ENCODE data around the gene RUFY1.

The RUFY1 gene

DNA sequence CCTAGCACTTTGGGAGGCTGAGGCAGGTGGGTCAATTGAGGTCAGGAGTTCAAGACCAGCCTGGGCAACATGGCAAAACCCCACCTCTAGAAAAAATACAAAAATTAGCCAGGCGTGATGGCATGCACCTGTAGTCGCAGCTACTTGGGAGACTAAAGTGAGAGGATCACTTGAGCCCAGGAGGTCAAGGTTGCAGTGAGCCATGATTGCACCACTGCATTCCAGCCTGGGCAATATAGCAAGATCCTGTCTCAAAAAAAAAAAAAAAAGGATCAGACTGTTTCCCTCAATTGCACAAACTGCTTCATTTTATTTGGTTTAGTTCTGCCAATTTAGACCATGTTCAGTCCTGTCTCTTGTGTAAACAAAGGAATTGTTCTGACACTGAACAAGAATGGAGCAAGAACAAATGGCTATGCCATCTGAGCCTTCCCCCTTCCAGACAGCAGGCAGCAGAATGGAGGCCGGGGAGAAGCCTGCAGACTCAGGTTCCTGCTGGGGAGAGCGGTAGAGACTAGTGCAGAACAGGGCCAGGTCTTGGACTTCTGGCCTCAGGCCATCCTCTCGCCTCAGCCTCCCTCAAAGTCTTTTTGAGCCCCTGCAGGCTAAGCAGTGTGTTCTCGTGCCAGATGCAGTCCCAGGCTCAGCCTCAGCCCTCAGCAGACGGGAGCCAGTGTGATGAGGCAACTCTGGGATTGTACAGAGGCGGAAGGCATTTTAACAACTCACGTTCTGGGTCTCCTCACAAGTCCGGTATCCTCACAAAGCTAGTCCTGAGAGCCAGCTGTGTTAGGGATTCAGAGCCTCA is 54.9 kb downstream of the RUFY1 start:
- no peak for DNase-seq

DNA sequence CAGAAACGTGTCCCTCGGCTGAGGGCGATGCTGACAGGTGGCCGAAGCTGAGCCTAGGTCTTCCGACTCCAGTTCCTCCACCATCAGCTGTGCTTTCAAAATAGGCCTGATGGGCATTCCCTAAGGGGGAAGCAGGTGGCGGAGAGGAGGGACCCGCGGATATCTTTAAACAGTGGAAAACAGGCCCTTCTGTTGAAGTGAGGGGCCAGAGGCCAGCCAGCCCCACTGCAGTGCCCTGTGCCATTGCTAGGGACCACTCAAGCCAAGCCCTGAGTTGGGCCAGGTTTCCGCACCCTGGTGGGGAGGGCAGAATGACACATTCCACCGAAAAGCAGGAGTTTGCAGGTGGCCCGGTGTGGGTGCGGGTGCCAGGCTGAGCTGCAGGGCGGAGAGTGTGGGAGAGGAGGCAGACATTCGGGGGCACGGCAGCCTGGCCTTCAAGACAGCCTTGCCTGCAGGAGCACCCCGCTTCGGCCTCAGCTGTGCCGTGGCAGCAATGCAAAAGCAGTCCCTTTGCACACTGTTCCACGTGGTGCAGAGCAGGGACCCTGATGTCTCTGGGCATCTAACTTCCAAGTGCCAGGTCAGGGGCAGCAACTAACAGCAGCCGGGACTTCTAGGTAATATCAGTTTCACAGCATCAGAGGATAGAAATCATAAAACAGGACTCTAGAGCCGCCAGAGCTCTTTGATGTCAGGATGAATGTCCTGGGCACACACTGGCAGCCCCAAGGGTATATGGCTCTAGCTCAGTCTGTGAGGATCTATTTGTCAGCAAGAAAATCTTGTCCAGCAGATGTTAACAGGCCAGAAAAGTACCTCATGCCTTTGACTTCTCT is 55.9 kb downstream of the RUFY1 start:
- DNase-seq: no peak

DNA sequence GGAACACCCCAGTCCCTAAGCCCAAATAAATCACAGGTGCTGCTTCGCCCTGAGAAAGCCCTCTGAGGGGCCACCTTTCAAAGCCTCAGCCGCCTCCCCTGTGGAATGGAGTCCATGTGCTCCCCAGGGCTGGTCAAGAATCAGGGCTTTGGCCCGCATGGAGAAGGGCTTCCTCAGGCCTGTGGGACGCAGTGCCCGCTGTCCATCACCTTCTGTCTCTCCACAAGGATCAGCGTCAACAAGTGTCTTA is 56.5 kb downstream of the RUFY1 start:
- no peak for DNase-seq

- no peak for DNase-seq
Observed at GRCh38 chr5:179607160-179607931, 57.0 kb downstream of the RUFY1 start.

DNA sequence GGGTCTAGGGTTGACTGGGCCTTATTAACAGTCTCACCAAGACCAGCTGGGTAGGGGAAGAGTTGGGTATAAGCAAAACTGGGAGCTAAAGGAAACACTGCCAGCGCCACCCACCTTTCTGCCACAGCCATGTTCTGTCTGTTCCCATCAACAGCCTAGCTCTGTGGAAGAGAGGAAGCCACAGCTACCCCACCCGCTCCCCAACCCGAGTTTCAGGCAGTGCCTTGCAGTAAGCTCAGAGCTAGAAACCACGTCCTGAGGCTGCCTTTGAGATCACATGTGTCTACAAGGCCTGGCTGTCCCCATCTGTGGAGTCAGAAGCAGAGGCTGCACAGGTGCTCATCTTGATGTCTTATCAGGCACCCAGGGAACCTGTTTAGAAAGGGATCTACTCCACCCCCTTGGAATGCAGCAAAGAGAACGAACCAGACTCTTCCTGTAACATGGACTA is 57.8 kb downstream of the RUFY1 start:
- DNase-seq: no peak

DNA sequence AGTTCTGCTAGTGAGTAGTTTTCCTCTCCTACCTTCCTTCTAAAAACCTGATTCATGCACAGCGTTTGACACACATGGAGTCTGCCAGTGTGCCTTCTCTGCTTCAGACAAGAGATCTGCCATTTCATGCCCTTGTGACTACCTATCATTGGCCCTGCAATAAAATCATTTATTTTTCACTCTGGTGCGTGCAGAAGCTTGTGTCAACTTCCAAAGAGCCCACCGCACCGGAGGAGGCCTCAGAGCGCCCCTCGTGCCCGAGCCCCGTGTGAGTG is 59.4 kb downstream of the RUFY1 start:
- DNase-seq: no peak

GRCh38 chr5:179610109-179610902 is 60.0 kb downstream of the RUFY1 start:
- no peak for DNase-seq

DNA sequence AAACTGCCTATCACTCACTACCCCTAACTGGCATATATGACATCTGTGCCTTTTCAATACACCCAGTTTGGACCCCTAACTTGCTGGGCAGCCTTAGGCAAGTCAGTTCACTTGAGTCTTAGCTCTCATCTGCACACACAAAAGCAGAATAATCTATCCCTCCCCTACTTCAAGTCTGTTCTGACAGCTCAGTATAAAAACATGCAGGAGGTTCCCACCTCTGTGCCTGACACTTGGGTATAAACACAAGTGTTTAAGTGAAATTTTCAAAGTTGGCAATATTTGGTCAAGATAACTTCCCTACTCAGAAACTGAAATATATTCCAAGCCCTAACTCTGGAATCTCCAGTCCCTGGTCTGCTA is 60.5 kb downstream of the RUFY1 start:
- no peak for DNase-seq

DNA sequence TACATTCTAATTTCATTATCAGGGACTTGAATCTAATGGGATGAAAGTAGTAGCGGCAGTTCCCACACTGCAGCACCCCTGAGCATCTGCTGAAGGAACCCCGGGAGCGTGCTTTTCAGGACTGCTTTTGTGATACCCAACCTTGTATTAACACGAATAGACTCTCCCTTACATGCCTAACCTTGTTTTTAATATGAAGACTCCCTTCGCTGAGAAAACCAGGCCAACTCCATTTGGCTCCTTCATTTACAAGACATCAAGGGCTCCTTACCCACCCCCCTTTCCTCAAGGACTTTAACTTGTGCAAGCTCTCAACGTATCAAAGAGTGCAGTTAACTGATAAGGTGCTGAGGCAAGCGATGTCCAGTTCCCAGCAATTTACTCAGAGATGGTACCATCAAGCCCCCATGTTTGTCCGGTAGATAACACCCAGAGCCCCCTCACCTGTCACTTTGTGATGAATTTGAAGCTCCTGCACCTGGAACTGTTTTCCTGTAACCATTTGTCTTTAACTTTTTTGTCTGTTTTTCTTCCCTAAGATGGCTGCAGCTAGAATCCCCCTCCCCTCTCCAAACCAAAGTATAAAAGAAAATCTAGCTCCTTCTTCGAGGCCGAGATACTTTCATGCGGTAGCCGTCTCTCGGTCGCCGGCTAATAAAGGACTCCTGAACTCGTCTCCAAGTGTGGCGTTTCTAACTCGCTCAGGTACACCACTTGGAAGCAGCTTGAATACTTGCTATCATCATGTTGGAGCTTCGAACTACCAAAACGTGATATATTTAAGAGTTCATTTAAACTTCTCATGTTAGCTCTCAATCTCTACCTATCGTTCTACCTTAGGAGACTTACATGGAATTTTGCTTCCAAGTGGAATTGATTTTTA is 62.5 kb downstream of the RUFY1 start:
- no peak for DNase-seq

DNA sequence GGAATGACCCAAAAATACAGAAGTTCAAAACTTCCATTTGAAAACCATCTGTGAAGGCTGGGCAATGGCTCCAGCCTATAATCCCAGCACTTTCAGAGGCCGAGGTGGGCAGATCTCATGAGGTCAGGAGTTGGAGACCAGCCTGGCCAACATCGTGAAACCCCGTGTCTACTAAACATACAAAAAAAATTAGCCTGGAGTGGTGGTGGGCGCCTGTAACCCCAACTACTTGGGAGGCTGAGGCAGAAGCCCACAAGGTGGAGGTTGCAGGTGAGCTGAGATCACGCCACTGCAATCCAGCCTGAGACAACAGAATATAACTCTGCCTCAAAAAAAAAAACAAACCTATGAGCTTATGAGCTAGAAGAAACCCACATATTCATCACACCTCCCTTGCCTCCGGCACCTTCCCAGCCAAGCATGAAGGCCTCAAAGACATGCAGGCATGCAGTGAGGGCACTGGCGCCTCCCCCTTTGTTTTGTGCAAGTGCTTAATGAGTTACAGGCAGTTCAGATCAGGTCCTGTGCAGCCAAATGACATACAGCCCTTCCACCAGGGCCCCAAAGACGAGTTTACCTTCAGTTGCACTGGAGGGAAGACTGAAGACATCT is 63.2 kb downstream of the RUFY1 start:
- DNase-seq: no peak

- no peak for DNase-seq
Observed at GRCh38 chr5:179614745-179615144, 64.4 kb downstream of the RUFY1 start.

DNA sequence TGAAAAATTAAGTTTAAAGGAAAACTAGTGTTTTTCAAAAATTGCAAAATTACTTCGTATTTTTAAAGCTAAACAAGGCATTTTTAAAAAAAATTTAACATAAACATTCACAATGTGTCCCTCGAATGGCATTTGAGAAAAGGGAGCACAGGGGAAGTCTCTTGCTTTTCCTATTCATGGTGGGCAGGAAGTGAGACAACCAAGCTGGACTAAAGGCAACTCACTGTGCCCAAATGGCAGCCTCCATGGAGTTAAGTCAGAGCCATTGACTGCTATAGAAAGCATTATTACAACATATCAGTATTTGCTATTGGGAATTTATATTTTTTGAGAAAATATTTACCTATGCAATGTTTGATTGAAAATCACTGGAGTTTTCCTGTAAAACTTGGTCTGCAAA is 64.8 kb downstream of the RUFY1 start:
- DNase-seq: no peak

GRCh38 chr5:179616002-179616594 is 65.7 kb downstream of the RUFY1 start:
- no peak for DNase-seq

GRCh38 chr5:179617930-179618329 is 67.6 kb downstream of the RUFY1 start:
- DNase-seq: no peak

GRCh38 chr5:179618923-179619554 is 68.7 kb downstream of the RUFY1 start:
- no peak for DNase-seq

GRCh38 chr5:179619776-179620175 is 69.4 kb downstream of the RUFY1 start:
- DNase-seq: no peak

DNA sequence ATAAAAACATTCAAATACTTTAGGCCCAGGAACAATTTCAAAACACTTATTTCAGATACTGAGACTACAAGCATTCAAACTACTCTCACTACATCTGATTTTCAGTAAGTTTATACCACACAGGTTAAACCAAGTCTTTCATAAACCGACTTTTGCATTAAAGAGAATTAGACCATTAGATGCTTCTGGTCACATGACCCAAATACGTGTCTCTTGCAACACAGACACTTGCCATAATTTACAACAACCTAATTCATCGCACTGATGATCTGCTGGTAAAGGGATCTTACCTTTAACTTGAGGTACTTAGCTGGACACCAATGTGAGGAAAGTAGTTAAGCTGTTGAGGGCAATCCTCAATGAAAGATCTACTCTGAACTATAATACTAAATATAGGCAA is 69.9 kb downstream of the RUFY1 start:
- no peak for DNase-seq

- DNase-seq: no peak
Observed at GRCh38 chr5:179620703-179621350, 70.5 kb downstream of the RUFY1 start.

DNA sequence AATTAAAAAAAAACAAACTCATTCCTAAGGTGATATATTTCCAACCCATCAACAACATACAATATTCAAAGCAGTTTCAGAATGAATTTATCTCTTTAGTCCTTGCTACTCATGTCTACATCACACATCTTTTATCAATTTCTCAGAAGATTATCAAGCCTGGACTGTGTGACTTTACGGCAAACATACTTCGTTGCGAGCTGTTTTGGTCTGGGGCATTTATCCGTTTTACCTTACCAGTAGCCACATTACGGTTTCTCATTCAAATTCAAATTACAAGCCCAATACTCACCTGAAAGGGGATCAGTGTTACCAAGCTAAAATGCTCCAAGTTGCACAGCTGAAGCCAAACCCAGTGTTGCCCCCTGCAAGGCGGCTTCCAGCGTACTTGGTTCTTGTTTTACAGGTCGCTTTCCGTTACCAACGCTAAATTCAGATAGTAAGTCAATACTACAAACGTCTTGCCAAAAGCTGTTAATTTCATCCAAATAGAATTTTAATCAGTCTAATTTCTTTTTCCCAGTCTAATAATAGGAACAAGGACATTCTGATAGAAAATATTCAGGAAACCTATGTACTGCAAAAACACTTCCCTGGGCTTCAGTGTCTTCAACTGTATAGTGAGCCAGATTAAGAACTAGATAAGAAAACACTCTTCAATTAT is 71.3 kb downstream of the RUFY1 start:
- no peak for DNase-seq
